ENCODE data around the gene CELF5. TPM values are rescaled to one million over a fixed set of nuclear protein-coding genes. Genes with fewer than 3 reads are reported as not detected.

Gene CELF5
- polyA plus RNA-seq, 1 donor from 2014 or later = not detected

DNA sequence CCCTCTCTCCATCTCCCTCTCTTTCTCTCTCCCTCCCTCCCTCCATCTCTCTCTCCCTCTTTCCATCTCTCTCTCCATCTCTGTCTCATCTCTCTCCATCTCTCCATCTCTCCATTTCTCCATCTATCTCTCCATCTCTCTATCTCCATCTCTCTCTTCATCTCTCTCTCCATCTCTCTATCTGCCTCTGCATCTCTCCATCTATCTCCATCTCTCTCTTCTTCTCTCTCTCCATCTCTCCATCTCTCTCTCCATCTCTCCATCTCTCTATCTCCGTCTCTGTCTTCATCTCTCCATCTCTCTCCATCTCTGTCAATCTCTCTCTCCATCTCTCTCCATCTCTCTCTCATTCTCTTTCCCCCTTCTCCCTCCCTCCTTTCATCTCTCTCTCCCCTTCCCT lies 85.8 kb downstream of the CELF5 start:
- Mint-ChIP-seq H3K36me3 (peaks cover 2% of the 10 kb centered on the region), H3K27me3 (peaks cover 24% of the 10 kb centered on the region), H3K27ac (no peak overlapping the region), H3K9me3 (peaks cover 2 to 5% (median 3%) of the 10 kb centered on the region in 3 donors), H3K4me3 (no peak overlapping the region), H3K4me1 (no peaks in the 10 kb centered on the region)

GRCh38 chr19:3310711-3311110 lies 86.2 kb downstream of the CELF5 start:
- H3K36me3 Mint-ChIP-seq = peaks cover 2% of the 10 kb centered on the region
- H3K4me3 Mint-ChIP-seq = no peak overlapping the region
- H3K27ac Mint-ChIP-seq = no peak overlapping the region
- no peaks in the 10 kb centered on the region for H3K4me1 Mint-ChIP-seq
- H3K27me3 Mint-ChIP-seq = peaks cover 24% of the 10 kb centered on the region
- H3K9me3 Mint-ChIP-seq = peaks cover 2 to 5% (median 3%) of the 10 kb centered on the region in 3 donors

DNA sequence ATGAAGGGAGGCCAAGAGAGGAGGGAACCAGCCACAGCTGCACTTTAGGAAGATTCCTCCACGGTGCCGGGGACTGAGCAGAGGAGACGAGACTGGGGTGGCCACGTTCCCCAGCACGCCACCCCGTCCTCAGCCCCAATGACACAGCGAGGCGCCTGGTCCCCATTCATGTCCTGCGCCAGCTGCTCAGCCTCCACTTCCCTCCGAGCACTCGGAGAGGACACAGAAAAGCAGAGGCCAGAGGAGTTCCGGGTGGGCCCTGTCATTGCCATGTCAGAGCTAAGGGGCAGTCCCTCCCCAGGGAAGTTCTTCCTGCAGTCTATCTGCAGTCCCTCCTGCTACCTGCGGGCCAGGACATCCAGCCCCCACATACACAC lies 88.7 kb downstream of the CELF5 start:
- Mint-ChIP-seq H3K9me3 (peaks cover 0 to 7% (median 0%) of the 10 kb centered on the region in 3 donors), H3K36me3 (no peaks in the 10 kb centered on the region), H3K27me3 (peaks cover 33% of the 10 kb centered on the region), H3K4me1 (no peaks in the 10 kb centered on the region), H3K27ac (no peak overlapping the region), H3K4me3 (no peak overlapping the region)

- Mint-ChIP-seq H3K27ac (no peak overlapping the region), H3K9me3 (peaks cover 0 to 2% (median 0%) of the 10 kb centered on the region in 3 donors), H3K36me3 (no peaks in the 10 kb centered on the region), H3K27me3 (peaks cover 39% of the 10 kb centered on the region), H3K4me1 (no peaks in the 10 kb centered on the region), H3K4me3 (no peak overlapping the region)
These were observed 90.7 kb downstream of the CELF5 start for GRCh38 chr19:3314962-3315675.

GRCh38 chr19:3315676-3315973 lies 91.2 kb downstream of the CELF5 start:
- no peak overlapping the region for H3K4me3 Mint-ChIP-seq
- H3K9me3 Mint-ChIP-seq = peaks cover 0 to 2% (median 0%) of the 10 kb centered on the region in 3 donors
- no peaks in the 10 kb centered on the region for H3K4me1 Mint-ChIP-seq
- no peak overlapping the region for H3K27ac Mint-ChIP-seq
- H3K36me3 Mint-ChIP-seq = no peaks in the 10 kb centered on the region
- H3K27me3 Mint-ChIP-seq = peaks cover 37% of the 10 kb centered on the region

- Mint-ChIP-seq H3K4me3 (no peak overlapping the region), H3K27ac (no peak overlapping the region), H3K27me3 (peaks cover 40% of the 10 kb centered on the region), H3K4me1 (no peaks in the 10 kb centered on the region), H3K36me3 (no peaks in the 10 kb centered on the region), H3K9me3 (peaks cover 0 to 2% (median 0%) of the 10 kb centered on the region in 3 donors)
These were observed 91.7 kb downstream of the CELF5 start for GRCh38 chr19:3316132-3316648.

GRCh38 chr19:3316659-3317207 lies 92.3 kb downstream of the CELF5 start:
- Mint-ChIP-seq H3K9me3 (peaks cover 0 to 2% (median 0%) of the 10 kb centered on the region in 3 donors), H3K36me3 (no peaks in the 10 kb centered on the region), H3K27me3 (peaks cover 35% of the 10 kb centered on the region), H3K4me1 (no peaks in the 10 kb centered on the region), H3K4me3 (no peak overlapping the region), H3K27ac (no peak overlapping the region)

- Mint-ChIP-seq H3K27me3 (peaks cover 24% of the 10 kb centered on the region), H3K27ac (no peak overlapping the region), H3K4me3 (no peak overlapping the region), H3K4me1 (no peaks in the 10 kb centered on the region), H3K9me3 (peaks cover 0 to 2% (median 0%) of the 10 kb centered on the region in 3 donors), H3K36me3 (no peaks in the 10 kb centered on the region)
These were observed 95.3 kb downstream of the CELF5 start for GRCh38 chr19:3319643-3320353.

- Mint-ChIP-seq H3K4me1 (no peaks in the 10 kb centered on the region), H3K27ac (no peak overlapping the region), H3K4me3 (no peak overlapping the region), H3K36me3 (no peaks in the 10 kb centered on the region), H3K27me3 (peaks cover 24% of the 10 kb centered on the region), H3K9me3 (peaks cover 0 to 2% (median 0%) of the 10 kb centered on the region in 3 donors)
These were observed 95.9 kb downstream of the CELF5 start for GRCh38 chr19:3320354-3320670.

DNA sequence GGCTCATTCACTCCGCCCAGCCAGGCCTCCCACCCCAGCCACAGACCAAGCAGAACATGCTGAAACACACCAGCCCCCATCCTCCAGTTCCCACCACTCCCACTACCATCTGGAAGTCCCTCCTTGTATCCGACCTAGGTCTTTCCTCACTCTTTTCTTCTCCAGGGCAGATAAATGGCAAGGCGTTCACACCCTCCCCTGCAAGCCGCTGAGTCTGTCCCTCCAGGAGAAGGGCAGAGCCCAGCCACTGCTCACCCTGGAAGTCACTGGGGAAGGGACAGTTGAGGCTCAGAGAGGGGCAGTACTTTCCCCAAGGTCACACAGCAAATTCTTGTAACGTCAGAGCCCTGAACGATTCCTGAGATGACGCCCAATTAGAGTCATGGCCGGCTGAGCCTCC lies 96.4 kb downstream of the CELF5 start:
- Mint-ChIP-seq H3K27me3 (peaks cover 22% of the 10 kb centered on the region), H3K4me3 (no peak overlapping the region), H3K4me1 (no peaks in the 10 kb centered on the region), H3K9me3 (peaks cover 0 to 2% (median 0%) of the 10 kb centered on the region in 3 donors), H3K36me3 (no peaks in the 10 kb centered on the region), H3K27ac (no peak overlapping the region)

DNA sequence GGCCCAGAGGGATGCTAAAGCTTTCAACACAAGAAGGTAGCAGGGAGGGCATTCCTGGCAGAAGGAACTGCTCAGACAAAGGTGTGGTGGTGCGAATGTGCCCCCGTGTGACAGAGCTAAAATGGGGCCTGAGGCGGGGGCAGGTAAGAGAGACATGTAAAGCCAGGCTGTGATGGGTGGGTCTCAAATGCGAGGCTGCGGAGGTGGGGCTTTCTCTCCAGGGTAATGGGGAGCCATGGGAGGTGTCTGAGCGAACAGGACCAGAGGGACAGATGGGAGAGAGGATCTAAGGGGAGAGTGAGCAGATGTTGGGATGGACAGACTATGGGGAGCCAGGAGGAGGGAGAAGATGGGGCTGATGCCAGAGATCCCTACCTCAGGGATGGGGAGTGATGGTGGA lies 97.2 kb downstream of the CELF5 start:
- Mint-ChIP-seq H3K4me3 (no peak overlapping the region), H3K27ac (no peak overlapping the region), H3K4me1 (no peaks in the 10 kb centered on the region), H3K36me3 (no peaks in the 10 kb centered on the region), H3K9me3 (no peaks in the 10 kb centered on the region), H3K27me3 (peaks cover 15% of the 10 kb centered on the region)

DNA sequence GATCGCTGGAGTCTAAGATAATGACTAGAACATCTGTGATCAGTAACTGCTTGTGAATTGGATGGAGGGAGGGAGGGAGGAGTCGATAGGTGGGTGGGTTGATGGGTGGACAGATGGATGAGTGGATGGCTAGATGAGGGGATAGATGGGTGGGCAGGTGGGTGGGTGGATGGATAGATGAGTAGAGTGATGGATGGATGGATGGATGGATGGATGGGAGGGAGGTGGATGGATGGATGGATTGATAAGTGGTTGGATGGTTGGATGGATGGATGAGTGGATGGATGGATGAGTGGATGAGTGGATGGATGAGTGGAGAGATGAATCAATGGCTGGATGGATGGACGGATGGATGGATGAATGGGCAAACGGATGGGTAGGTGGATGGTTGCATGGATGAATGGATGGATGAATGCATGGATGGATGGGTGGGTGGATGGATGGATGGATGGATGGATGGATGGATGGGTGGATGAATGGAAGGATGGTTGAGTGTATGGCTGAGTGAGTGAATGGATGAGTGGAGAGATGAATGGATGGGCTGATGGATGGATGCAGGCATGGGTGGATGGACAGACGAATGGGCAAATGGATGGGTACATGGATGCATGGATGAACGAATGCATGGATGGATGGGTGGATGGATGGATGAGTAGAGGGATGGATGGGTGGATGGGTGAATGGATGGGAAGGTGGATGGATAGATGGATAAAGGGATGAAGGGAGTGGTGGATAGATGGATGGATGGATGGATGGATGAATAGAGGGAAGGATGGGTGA lies 97.9 kb downstream of the CELF5 start:
- no peak overlapping the region for H3K27ac Mint-ChIP-seq
- H3K27me3 Mint-ChIP-seq = peaks cover 15% of the 10 kb centered on the region
- H3K36me3 Mint-ChIP-seq = no peaks in the 10 kb centered on the region
- no peak overlapping the region for H3K4me3 Mint-ChIP-seq
- no peaks in the 10 kb centered on the region for H3K9me3 Mint-ChIP-seq
- peaks cover 0 to 3% (median 2%) of the 10 kb centered on the region in 3 donors for H3K4me1 Mint-ChIP-seq

DNA sequence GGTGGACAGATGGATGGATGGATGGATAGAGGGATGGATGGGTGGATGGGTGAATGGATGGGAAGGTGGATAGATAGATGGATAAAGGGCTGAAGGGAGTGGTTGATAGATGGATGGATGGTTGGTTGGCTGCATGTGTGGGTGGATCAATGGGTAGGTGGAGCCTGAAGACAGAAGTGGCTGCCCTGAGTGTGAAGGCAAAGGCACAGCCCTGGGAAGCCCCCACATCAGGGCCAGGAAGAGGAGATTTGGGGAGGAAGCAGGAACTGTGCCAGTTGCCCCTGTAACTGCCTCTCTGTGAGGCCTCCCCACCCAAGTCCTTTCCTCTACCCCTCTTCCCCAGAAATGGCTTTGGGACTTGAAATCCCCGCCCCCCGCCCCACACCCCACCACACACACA lies 98.6 kb downstream of the CELF5 start:
- Mint-ChIP-seq H3K27ac (no peak overlapping the region), H3K36me3 (no peaks in the 10 kb centered on the region), H3K9me3 (no peaks in the 10 kb centered on the region)

DNA sequence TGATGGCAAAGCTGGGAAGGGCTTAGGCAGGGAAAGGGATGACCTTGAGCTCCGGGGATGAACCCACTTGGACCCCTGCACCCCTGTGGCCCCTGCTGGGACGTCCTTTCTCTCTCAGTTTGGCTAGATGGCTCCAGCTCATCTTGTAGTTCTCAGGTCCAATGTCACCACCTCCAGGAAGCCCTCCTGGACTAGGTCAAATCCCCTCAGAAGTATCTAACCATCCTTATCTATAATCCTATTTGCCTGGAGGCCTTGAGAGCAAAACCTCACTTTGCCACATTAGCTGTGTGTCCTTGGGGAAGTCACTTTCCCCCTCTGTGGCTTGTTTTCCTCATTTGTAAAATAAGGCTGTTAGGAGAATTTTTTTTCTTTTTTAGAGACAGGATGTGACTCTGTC lies 99.2 kb downstream of the CELF5 start:
- Mint-ChIP-seq H3K27me3 (peaks cover 12% of the 10 kb centered on the region), H3K27ac (no peak overlapping the region), H3K4me3 (no peak overlapping the region), H3K4me1 (peaks cover 0 to 3% (median 2%) of the 10 kb centered on the region in 3 donors), H3K36me3 (no peaks in the 10 kb centered on the region), H3K9me3 (no peaks in the 10 kb centered on the region)

More for the DNA sequence above, 98.6 kb downstream of the CELF5 start:
- H3K4me3 Mint-ChIP-seq = no peak overlapping the region
- peaks cover 0 to 3% (median 2%) of the 10 kb centered on the region in 3 donors for H3K4me1 Mint-ChIP-seq
- peaks cover 15% of the 10 kb centered on the region for H3K27me3 Mint-ChIP-seq

DNA sequence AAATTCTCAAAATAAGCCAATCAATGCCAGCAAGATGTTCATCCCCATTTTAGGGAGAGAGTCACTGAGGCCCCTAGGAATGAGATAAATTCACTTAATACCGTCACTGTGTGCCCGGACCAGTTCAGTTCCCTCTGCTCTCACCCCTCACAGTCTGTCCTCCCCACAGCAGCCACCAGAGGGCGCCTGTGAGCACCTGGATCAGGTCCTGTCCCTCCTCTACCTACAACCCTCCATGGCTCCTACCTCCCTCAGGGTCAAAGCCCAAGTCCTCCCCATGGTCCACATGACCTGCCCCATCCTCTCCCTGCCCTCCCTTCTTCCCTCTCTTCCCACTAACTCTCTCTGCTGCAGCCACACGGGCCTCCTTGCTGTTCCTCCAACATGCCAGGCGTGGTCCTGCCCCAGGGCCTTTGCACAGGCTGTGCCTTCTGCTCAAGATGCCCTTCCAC lies 100.0 kb downstream of the CELF5 start:
- Mint-ChIP-seq H3K4me1 (peaks cover 0 to 3% (median 2%) of the 10 kb centered on the region in 3 donors), H3K36me3 (no peaks in the 10 kb centered on the region), H3K4me3 (peak overlapping the region in 1 of 4 donors; percentile 20), H3K9me3 (no peaks in the 10 kb centered on the region), H3K27me3 (peaks cover 12% of the 10 kb centered on the region), H3K27ac (no peak overlapping the region)
